IMR-90 (cell line): ENCODE results near the gene ARPC1A. TPM values are rescaled to one million over a fixed set of nuclear protein-coding genes. Genes with fewer than 3 reads are reported as not detected.

Experiments used
- ATAC-seq: fragments of 200-7000 bp; cut with Tn5 transposase; 2 replicates; pipeline ENCODE4 v1.9.1; 2020; ENCODE audit warnings: low read depth, mild to moderate bottlenecking, moderate library complexity
- BruUV-seq: library from RNA; stranded (reverse); fragments of 400-500 nt; replicated peaks from 2 replicates; lab custom pipeline; 2021; lab: Mats Ljungman, UMichigan
- CTCF ChIA-PET: fragments of 300-600 bp; formaldehyde crosslinking; extraction: SDS; loops from one replicate; lab custom pipeline; 2021; ENCODE audit warnings: antibody characterized with exemption; lab: Yijun Ruan, JAX
- POLR2A ChIA-PET: fragments of 300-600 bp; sonication (Branson Sonifier 250); formaldehyde crosslinking; loops from one replicate; lab custom pipeline; 2022; ENCODE audit warnings: antibody characterized with exemption; ENCODE audit not compliant: unreplicated experiment; lab: Charles Lee
- DNase-seq: peaks from one replicate; pipeline ENCODE4 v3.0.0; 2013
- H2AFZ ChIP-seq: replicated peaks from 2 replicates; pipeline ENCODE3; 2013; ENCODE audit warnings: low read length, mild to moderate bottlenecking; ENCODE audit not compliant: poor library complexity
- H2AK5ac ChIP-seq: 2 replicates; pipeline ENCODE4 v1.6.1; 2013; ENCODE audit warnings: low read depth, low read length, inconsistent platforms
- H2AK9ac ChIP-seq: replicated peaks from 2 replicates; pipeline ENCODE3; 2013; ENCODE audit warnings: mild to moderate bottlenecking, low read depth, low read length, moderate library complexity; ENCODE audit not compliant: poor library complexity
- H2BK120ac ChIP-seq: 2 replicates; pipeline ENCODE4 v1.6.1; 2013; ENCODE audit warnings: low read depth, low read length, inconsistent platforms
- H2BK15ac ChIP-seq: 3 replicates; pipeline ENCODE4 v1.6.1; 2013; ENCODE audit warnings: low read depth, low read length, inconsistent platforms
- H2BK20ac ChIP-seq: 2 replicates; pipeline ENCODE4 v1.6.1; 2013; ENCODE audit warnings: low read depth, mild to moderate bottlenecking, inconsistent platforms, low read length, moderate library complexity
- H2BK5ac ChIP-seq: 2 replicates; pipeline ENCODE4 v1.6.1; 2013; ENCODE audit warnings: mild to moderate bottlenecking, low read depth, low read length, inconsistent platforms; ENCODE audit not compliant: poor library complexity, severe bottlenecking
- H3K14ac ChIP-seq: replicated peaks from 2 replicates; pipeline ENCODE4 v1.6.1; 2013; ENCODE audit warnings: low read depth, low read length, inconsistent platforms
- H3K18ac ChIP-seq: 2 replicates; pipeline ENCODE4 v1.6.1; 2013; ENCODE audit warnings: low read depth, low read length, control low read depth
- H3K23ac ChIP-seq: 2 replicates; pipeline ENCODE4 v1.6.1; 2013; ENCODE audit warnings: low read depth, low read length, inconsistent platforms
- H3K27ac ChIP-seq: 2 replicates; pipeline ENCODE4 v1.5.1; 2013; ENCODE audit warnings: mild to moderate bottlenecking, control low read depth, low read length; ENCODE audit not compliant: insufficient read depth
- H3K27me3 ChIP-seq: 2 replicates; pipeline ENCODE4 v1.6.1; 2013; ENCODE audit warnings: low read length; ENCODE audit not compliant: control insufficient read depth, insufficient read depth
- H3K36me3 ChIP-seq: 2 replicates; pipeline ENCODE4 v1.6.1; 2013; ENCODE audit warnings: low read length, mixed read lengths; ENCODE audit not compliant: control insufficient read depth, insufficient read depth
- H3K4ac ChIP-seq: 2 replicates; pipeline ENCODE4 v1.6.1; 2013; ENCODE audit warnings: low read depth, low read length, inconsistent platforms
- H3K4me1 ChIP-seq: 2 replicates; pipeline ENCODE4 v1.6.1; 2013; ENCODE audit warnings: low read length, mixed read lengths; ENCODE audit not compliant: control insufficient read depth, insufficient read depth
- H3K4me2 ChIP-seq: 2 replicates; pipeline ENCODE4 v1.6.1; 2013; ENCODE audit warnings: low read depth, mild to moderate bottlenecking, control low read depth, low read length, moderate library complexity
- H3K4me3 ChIP-seq: 2 replicates; pipeline ENCODE4 v1.5.1; 2013; ENCODE audit warnings: low read depth, mild to moderate bottlenecking, control low read depth, low read length, moderate library complexity; ENCODE audit not compliant: insufficient read depth
- H3K56ac ChIP-seq: 2 replicates; pipeline ENCODE4 v1.6.1; 2013; ENCODE audit warnings: low read length, inconsistent platforms; ENCODE audit not compliant: insufficient read depth; ENCODE audit errors: extremely low read depth
- H3K79me1 ChIP-seq, 2 experiments: 2 replicates each; pipeline ENCODE4 v1.6.1; 2013; ENCODE audit warnings: low read length in 2 of 2, inconsistent platforms in 1 of 2, low read depth in 1 of 2
- H3K9ac ChIP-seq: 2 replicates; pipeline ENCODE4 v1.6.1; 2013; ENCODE audit warnings: low read depth, low read length, control low read depth
- H3K9me1 ChIP-seq: 2 replicates; pipeline ENCODE4 v1.6.1; 2013; ENCODE audit warnings: low read length, inconsistent platforms; ENCODE audit not compliant: insufficient read depth
- H3K9me3 ChIP-seq: 2 replicates; pipeline ENCODE4 v1.6.1; 2013; ENCODE audit warnings: low read length; ENCODE audit not compliant: control insufficient read depth, insufficient read depth
- H4K20me1 ChIP-seq: 2 replicates; pipeline ENCODE4 v1.6.1; 2013; ENCODE audit warnings: low read length, inconsistent platforms; ENCODE audit not compliant: insufficient read depth
- H4K5ac ChIP-seq: 2 replicates; pipeline ENCODE4 v1.6.1; 2013; ENCODE audit warnings: mild to moderate bottlenecking, low read depth, low read length, control low read depth
- H4K8ac ChIP-seq, 2 experiments: 2 replicates each; pipeline ENCODE4 v1.6.1; 2013; ENCODE audit warnings: low read depth in 2 of 2, low read length in 2 of 2, control low read depth in 1 of 2, inconsistent platforms in 1 of 2
- H4K91ac ChIP-seq: 2 replicates; pipeline ENCODE4 v1.6.1; 2013; ENCODE audit warnings: low read depth, low read length, inconsistent platforms; ENCODE audit not compliant: insufficient read depth
- BHLHE40 ChIP-seq: fragments of 150-350 bp; IDR thresholded peaks from 2 replicates; pipeline ENCODE4 v1.6.1; 2016; ENCODE audit warnings: mild to moderate bottlenecking, low read depth, low read length
- CEBPB ChIP-seq: IDR thresholded peaks from 2 replicates; pipeline ENCODE4 v1.6.1; 2012; ENCODE audit warnings: low read depth, low read length, improper control_type of control experiment
- FOS ChIP-seq: fragments of 150-350 bp; IDR thresholded peaks from 2 replicates; pipeline ENCODE4 v1.6.1; 2016; ENCODE audit warnings: low read depth, low read length
- MAFK ChIP-seq: IDR thresholded peaks from 2 replicates; pipeline ENCODE4 v1.6.1; 2012; ENCODE audit warnings: low read depth, low read length, improper control_type of control experiment
- MXI1 ChIP-seq: IDR thresholded peaks from 2 replicates; pipeline ENCODE4 v1.6.1; 2012; ENCODE audit warnings: low read depth, mild to moderate bottlenecking, low read length, moderate library complexity, borderline replicate concordance
- WGBS, 2 experiments: methylation state at CpG; one replicate each; pipeline versions ENCODE4 v1.1.5 to v1.1.7; 2013; ENCODE audit warnings: missing lambda C conversion rate in 2 of 2; ENCODE audit not compliant: insufficient read length in 1 of 2; ENCODE audit errors: extremely low coverage in 2 of 2; 5-methylcytosine and 5-hydroxymethylcytosine counted together
- dilution Hi-C: fragments of 300-500 bp; cut with HindIII; formaldehyde crosslinking; loops from one replicate; pipeline ENCODE4 v1.14.3; 2018; ENCODE audit warnings: low sequenced_read_pairs; ENCODE audit not compliant: unreplicated experiment
- in situ Hi-C: fragments of 300-500 bp; cut with MboI; formaldehyde crosslinking; loops from 3 replicates; pipeline ENCODE4 v1.14.3; 2019; ENCODE audit warnings: low sequenced_read_pairs, inconsistent platforms, mixed read lengths
- intact Hi-C: fragments of 100-400 bp; cut with micrococcal nuclease; formaldehyde crosslinking; loops from 2 replicates; pipeline ENCODE4 v1.10.0; 2022
- polyA plus RNA-seq, 3 experiments: library from polyadenylated mRNA; depleted of rRNA; stranded (reverse); fragments of >200 nt; gene quantifications; 2 replicates each; pipeline ENCODE4 v1.2.3, GENCODE V29; 2012; ENCODE audit warnings: low replicate concordance in 1 of 3
- total RNA-seq: library from RNA; depleted of rRNA; stranded (reverse); fragments of >200 nt; gene quantifications from 2 replicates; pipeline ENCODE4 v1.2.3, GENCODE V29; 2012
- TF ChIP-seq, protein P1 (sequence below): conservative IDR thresholded peaks from 2 replicates; pipeline ENCODE4 v1.5.1; 2012; ENCODE audit warnings: mild to moderate bottlenecking, low read depth, low read length, improper control_type of control experiment

ARPC1A gene
- total and polyA plus RNA-seq, 2 of the 4 experiments (the other 2 are of a cell fraction) = 253 to 327 TPM

DNA sequence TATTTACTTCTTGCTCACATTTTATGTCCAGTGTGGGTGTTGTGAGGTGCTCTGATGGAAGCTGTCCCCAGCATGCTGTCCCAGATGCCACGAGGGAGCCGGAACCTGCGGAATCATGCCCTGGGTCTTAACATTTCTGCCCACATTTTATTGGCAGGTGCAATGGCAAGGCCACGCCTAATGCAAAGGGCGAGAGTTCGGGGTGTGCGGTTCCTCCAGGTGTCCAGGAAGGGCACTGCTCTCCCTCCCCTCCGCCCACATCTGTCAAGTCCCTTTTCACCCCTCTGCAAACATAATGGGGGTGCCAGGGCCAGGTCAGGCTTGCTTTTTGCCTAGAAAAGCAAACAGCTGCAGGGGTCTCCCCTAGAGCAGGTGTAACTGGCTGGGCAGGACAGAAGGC, 66.3 kb downstream of the ARPC1A start:
- H3K27ac ChIP-seq = no peak overlapping the region
- H3K4ac ChIP-seq = no peak overlapping the region
- ChIA-PET POLR2A (interaction anchor here (0.8 kb wide), 1 partner anchor 17 kb away, joined by 5 read pairs; the partner anchor contains the start of genes BUD31 and PDAP1), CTCF (interaction anchor here (0.8 kb wide), 1 partner anchor 390 kb away, joined by 3 read pairs; no protein-coding TSS in a partner anchor)
- no peak overlapping the region for H4K8ac ChIP-seq
- no peak overlapping the region for H2BK5ac ChIP-seq
- no peak overlapping the region for H2AK9ac ChIP-seq
- H2AK5ac ChIP-seq = no peak overlapping the region
- H3K23ac ChIP-seq = peak overlapping the region; percentile 38
- no peak overlapping the region for H3K9ac ChIP-seq
- no peak overlapping the region for H3K18ac ChIP-seq
- H2AFZ ChIP-seq = no peak overlapping the region
- peaks cover 47% of the 10 kb centered on the region for H4K20me1 ChIP-seq
- H3K4me2 ChIP-seq = no peak overlapping the region
- H3K27me3 ChIP-seq = no peaks in the 10 kb centered on the region
- no peak overlapping the region for H2BK20ac ChIP-seq
- H2BK15ac ChIP-seq = no peak overlapping the region
- no peak overlapping the region for H3K4me3 ChIP-seq
- DNase-seq = no peak
- dilution Hi-C loops = no loop called here
- in situ Hi-C loops = no loop called here
- H3K56ac ChIP-seq = no peak overlapping the region
- no peaks in the 10 kb centered on the region for H3K9me3 ChIP-seq
- no TSS peak for BruUV-seq
- H3K14ac ChIP-seq = no peak overlapping the region
- peaks cover 62% of the 10 kb centered on the region for H3K36me3 ChIP-seq
- no peak overlapping the region for H4K5ac ChIP-seq
- WGBS, 2 experiments = no CpG with 5 or more reads among the region's 8 CpGs
- H3K79me1 ChIP-seq = peaks cover 5 to 50% of the 10 kb centered on the region in 2 experiments
- no peak for ATAC-seq
- H4K91ac ChIP-seq = no peak overlapping the region
- H3K4me1 ChIP-seq = peaks cover 7% of the 10 kb centered on the region
- peaks cover 3% of the 10 kb centered on the region for H3K9me1 ChIP-seq
- no peak overlapping the region for H2BK120ac ChIP-seq
- TF ChIP-seq BHLHE40 (no peak), MAFK (no peak), FOS (no peak), CEBPB (no peak), MXI1 (no peak)
- TF ChIP-seq, protein P1, sequence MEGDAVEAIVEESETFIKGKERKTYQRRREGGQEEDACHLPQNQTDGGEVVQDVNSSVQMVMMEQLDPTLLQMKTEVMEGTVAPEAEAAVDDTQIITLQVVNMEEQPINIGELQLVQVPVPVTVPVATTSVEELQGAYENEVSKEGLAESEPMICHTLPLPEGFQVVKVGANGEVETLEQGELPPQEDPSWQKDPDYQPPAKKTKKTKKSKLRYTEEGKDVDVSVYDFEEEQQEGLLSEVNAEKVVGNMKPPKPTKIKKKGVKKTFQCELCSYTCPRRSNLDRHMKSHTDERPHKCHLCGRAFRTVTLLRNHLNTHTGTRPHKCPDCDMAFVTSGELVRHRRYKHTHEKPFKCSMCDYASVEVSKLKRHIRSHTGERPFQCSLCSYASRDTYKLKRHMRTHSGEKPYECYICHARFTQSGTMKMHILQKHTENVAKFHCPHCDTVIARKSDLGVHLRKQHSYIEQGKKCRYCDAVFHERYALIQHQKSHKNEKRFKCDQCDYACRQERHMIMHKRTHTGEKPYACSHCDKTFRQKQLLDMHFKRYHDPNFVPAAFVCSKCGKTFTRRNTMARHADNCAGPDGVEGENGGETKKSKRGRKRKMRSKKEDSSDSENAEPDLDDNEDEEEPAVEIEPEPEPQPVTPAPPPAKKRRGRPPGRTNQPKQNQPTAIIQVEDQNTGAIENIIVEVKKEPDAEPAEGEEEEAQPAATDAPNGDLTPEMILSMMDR = no peak
- intact Hi-C loops = no loop called here
